Left ventricle myocardium superior (tissue), 1 donor: ENCODE results near the gene EPB41L4B. TPM values are rescaled to one million over a fixed set of nuclear protein-coding genes. Genes with fewer than 3 reads are reported as not detected.
"Not testable (repeated sequence)": the region's sequence is repeated elsewhere in the genome, so short reads cannot be mapped to it uniquely, and the experiment has no call there.

Experiments
- ATAC-seq: fragments of 200-7000 bp; cut with Tn5 transposase; one replicate; pipeline ENCODE4 v1.9.1; 2020; ENCODE audit warnings: mild to moderate bottlenecking, moderate library complexity
- DNase-seq: peaks from one replicate; pipeline ENCODE4 v3.0.0-alpha.2; 2020
- intact Hi-C: fragments of 100-400 bp; cut with micrococcal nuclease; formaldehyde crosslinking; loops from one replicate; pipeline ENCODE4 v1.11.0; 2022
- total RNA-seq: library from RNA; stranded (reverse); fragmentation: NEBNext Ultra II Directional; extraction: Animal tissue kit (Norgen Biotek cat#: 25700); gene quantifications from one replicate; pipeline ENCODE4 v1.2.1, GENCODE V29; 2021
- donor health status: DM: no; HTN: yes; CAD: no; lungs with severe emphysema.

Gene EPB41L4B
- total RNA-seq, 1 donor from 2014 or later, result 8.9 TPM

- intact Hi-C loops, result no loop called here
- no peak for ATAC-seq
- DNase-seq, result no peak
These were observed 15.1 kb downstream of the EPB41L4B start for GRCh38 chr9:109305801-109306200.

- DNase-seq, result no peak
- peak; percentile 85 for ATAC-seq
- intact Hi-C loops, result no loop called here
These were observed 16.5 kb downstream of the EPB41L4B start for GRCh38 chr9:109304347-109304746.

- DNase-seq (no peak), ATAC-seq (no peak)
- intact Hi-C loops, result no loop called here
These were observed 17.0 kb downstream of the EPB41L4B start for GRCh38 chr9:109303900-109304299.

- DNase-seq, result no peak
- ATAC-seq, result no peak
- intact Hi-C loops, result no loop called here
These were observed 18.3 kb downstream of the EPB41L4B start for GRCh38 chr9:109302606-109303005.

- ATAC-seq (no peak), DNase-seq (no peak)
- intact Hi-C loops, result no loop called here
These were observed 19.8 kb downstream of the EPB41L4B start for GRCh38 chr9:109301012-109301411.

- intact Hi-C loops, result no loop called here
- DNase-seq, result no peak
- no peak for ATAC-seq
These were observed 21.0 kb downstream of the EPB41L4B start for GRCh38 chr9:109299891-109300290.

DNA sequence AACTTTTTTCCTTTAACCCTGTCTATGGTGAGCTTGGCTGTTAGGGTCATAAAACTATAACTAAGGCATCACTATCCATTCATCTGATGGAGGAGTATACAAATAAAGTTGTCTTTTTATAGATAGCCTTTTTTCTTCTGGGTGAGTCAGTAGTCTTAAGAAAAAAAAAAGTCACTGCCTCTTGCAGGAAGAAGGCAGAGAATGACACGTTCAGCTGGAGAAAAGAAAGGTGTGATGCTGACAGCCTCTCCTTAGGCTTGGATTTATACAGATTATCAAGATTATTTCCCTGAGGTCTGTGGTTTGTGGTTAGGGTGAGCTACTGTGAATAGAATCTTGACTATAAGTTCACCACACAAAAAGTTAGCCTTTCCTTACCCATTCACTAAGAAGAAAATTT, 23.0 kb downstream of the EPB41L4B start:
- intact Hi-C loops, result no loop called here
- no peak for DNase-seq
- no peak for ATAC-seq

- DNase-seq, result no peak
- no peak for ATAC-seq
- intact Hi-C loops, result no loop called here
These were observed 25.4 kb downstream of the EPB41L4B start for GRCh38 chr9:109295221-109296130.

GRCh38 chr9:109290385-109290784, 30.5 kb downstream of the EPB41L4B start:
- intact Hi-C loops, result no loop called here
- DNase-seq (no peak), ATAC-seq (no peak)

- intact Hi-C loops, result no loop called here
- no peak for ATAC-seq
- no peak for DNase-seq
These were observed 30.9 kb downstream of the EPB41L4B start for GRCh38 chr9:109289931-109290330.

GRCh38 chr9:109289186-109289585, 31.7 kb downstream of the EPB41L4B start:
- intact Hi-C loops, result no loop called here
- DNase-seq (no peak), ATAC-seq (peak; percentile 10)

DNA sequence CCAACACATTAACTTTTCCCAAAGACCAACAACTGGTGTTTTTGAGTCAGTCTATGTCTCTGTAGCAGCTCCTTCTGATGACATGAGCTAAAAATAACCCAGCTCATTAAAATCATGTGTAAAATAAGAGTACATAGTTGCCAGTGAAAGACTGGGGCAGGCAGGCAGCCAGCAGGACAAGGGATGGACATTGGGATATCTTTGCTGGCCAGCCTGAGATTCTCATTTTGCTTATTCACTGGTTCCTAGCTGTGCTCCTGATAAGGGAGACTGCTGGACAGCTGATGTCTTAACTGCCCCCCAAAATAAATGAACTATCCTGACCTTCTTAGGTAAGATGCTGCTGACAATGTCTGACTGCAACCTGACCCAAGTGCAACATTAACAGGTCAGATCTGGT, 33.9 kb downstream of the EPB41L4B start:
- intact Hi-C loops, result no loop called here

DNA sequence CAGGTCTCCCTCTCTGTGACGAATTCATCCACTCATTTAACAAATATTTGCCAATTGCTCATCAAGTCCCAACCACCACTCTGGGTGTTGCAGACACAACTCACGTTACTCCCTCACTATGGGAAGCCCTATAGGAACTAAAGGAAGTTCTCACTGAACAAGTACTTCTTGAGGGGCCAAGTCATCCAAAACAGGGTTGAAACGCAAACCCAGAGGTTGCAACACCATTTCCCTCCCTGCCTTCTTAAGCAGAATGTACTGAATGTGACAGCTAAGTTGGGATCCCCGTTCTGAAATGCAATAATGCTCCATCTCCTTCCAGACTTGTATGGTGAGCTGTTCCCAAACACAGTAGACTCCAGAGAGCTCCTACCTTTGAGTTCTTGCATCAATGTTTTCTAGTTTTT, 34.3 kb downstream of the EPB41L4B start:
- no peak for DNase-seq
- intact Hi-C loops, result no loop called here
- ATAC-seq, result no peak

More for the DNA sequence above, 33.9 kb downstream of the EPB41L4B start:
- peak; percentile 78 for ATAC-seq
- peak; percentile 43 for DNase-seq

DNA sequence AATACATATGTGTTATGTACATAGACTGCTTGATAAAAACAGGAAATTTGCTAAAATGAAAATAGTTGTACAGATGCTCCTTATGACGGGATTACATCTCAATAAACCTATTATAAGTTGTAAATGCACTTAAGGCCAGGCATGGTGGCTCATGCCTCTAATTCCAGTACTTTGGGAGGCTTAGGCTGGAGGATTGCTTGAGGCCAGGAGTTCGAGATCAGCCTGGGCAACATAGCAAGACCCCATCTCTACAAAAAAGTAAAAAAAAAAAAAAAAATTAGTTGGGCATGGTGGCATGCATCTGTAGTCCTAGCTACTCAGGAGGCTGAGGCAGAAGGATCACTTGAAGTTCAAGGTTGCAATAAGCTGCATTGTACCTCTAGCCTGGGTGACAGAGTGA, 37.2 kb downstream of the EPB41L4B start:
- intact Hi-C loops, ATAC-seq: not testable (repeated sequence)

GRCh38 chr9:109283012-109283411, 37.8 kb downstream of the EPB41L4B start:
- intact Hi-C loops, result no loop called here
- ATAC-seq (no peak), DNase-seq (no peak)

More for the DNA sequence above, 37.2 kb downstream of the EPB41L4B start:
- DNase-seq, result not testable (repeated sequence)

DNA sequence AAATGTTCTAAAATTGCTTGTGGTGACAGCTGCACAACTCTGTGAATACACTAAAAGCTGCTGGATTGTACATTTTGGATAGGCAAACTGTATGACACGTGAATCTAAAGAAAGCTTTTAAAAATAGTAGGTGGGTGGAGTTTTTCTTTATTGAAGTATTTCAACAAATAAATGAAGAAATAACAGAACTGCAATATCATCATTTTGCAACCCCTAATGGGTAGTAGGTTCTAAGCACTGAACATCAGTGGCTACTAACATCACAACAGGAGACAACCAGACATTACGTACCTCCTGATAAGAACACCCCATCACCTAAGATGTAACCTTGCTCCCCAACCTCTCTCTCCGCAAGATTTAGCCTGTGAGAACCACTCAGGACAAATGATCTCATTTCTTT, 38.6 kb downstream of the EPB41L4B start:
- intact Hi-C loops, result no loop called here
- no peak for ATAC-seq
- no peak for DNase-seq

GRCh38 chr9:109281518-109281917, 39.3 kb downstream of the EPB41L4B start:
- DNase-seq, result no peak
- ATAC-seq, result no peak
- intact Hi-C loops, result no loop called here

- ATAC-seq, result no peak
- no peak for DNase-seq
- intact Hi-C loops, result no loop called here
These were observed 42.0 kb downstream of the EPB41L4B start for GRCh38 chr9:109278848-109279247.

GRCh38 chr9:109278216-109278615, 42.6 kb downstream of the EPB41L4B start:
- intact Hi-C loops, result no loop called here
- no peak for DNase-seq
- ATAC-seq, result no peak

- intact Hi-C loops, result no loop called here
- DNase-seq, result peak; percentile 49
- peak; percentile 70 for ATAC-seq
These were observed 43.4 kb downstream of the EPB41L4B start for GRCh38 chr9:109277451-109277850.
